Esophagus squamous epithelium (tissue), 4 donors: ENCODE results near the gene RABGAP1L.

Experiments used
- CTCF ChIP-seq, 6 experiments: fragments of 450-650 bp in 4 of 6; fragments of 200-600 bp in 2 of 6; sonication (generic) in 2 of 6; IDR thresholded peaks; one replicate each; pipeline ENCODE4 v1.5.1; 2016 to 2019; ENCODE audit warnings: antibody characterized with exemption in 6 of 6, mild to moderate bottlenecking in 4 of 6, moderate library complexity in 4 of 6
- POLR2A ChIP-seq, 4 donors: fragments of 450-650 bp; IDR thresholded peaks; one replicate each; pipeline ENCODE4 v1.6.1; 2017; ENCODE audit warnings: antibody characterized with exemption in 4 of 4, mild to moderate bottlenecking in 4 of 4, moderate library complexity in 3 of 4

- TF ChIP-seq CTCF (IDR thresholded peaks at IDR 0.05) (no peak), POLR2A (IDR thresholded peaks at IDR 0.05) (no peak)
Observed at GRCh38 chr1:174976436-174977108, 817.3 kb downstream of the RABGAP1L start.
